Tibial nerve (tissue), 4 donors: ENCODE data around the gene PPP1R3G. TPM values are rescaled to one million over a fixed set of nuclear protein-coding genes. Genes with fewer than 3 reads are reported as not detected.
A peak's percentile ranks its signal among the peaks of the same experiment; 100 is the strongest.

ENCODE experiments used
- DNase-seq, 2 donors: peaks; one replicate each; pipeline ENCODE4 v3.0.0-alpha.2; 2019; ENCODE audit warnings: low spot score in 2 of 2
- H3K27ac ChIP-seq, 4 donors: fragments of 200-600 bp; sonication (generic) in 3 of 4; one replicate each; pipeline ENCODE4 v1.5.1; 2017 to 2019; ENCODE audit warnings: mild to moderate bottlenecking in 1 of 4
- H3K27me3 ChIP-seq, 2 donors: fragments of 200-600 bp; sonication (generic) in 1 of 2; one replicate each; pipeline versions ENCODE4 v1.5.1 to v1.6.0; 2017 to 2019
- H3K36me3 ChIP-seq, 3 donors: fragments of 200-600 bp; sonication (generic); one replicate each; pipeline ENCODE4 v1.5.1; 2018 to 2019
- H3K4me1 ChIP-seq, 4 donors: fragments of 200-600 bp; sonication (generic) in 3 of 4; one replicate each; pipeline ENCODE4 v1.5.1; 2017 to 2019
- H3K4me3 ChIP-seq, 4 donors: fragments of 200-600 bp; sonication (generic) in 3 of 4; one replicate each; pipeline ENCODE4 v1.5.1; 2017 to 2019; ENCODE audit warnings: mild to moderate bottlenecking in 1 of 4, moderate library complexity in 1 of 4
- H3K9me3 ChIP-seq, 4 donors: fragments of 200-600 bp; sonication (generic) in 3 of 4; one replicate each; pipeline ENCODE4 v1.5.1; 2017 to 2019
- CTCF ChIP-seq, 5 experiments: fragments of 200-600 bp in 3 of 5; fragments of 450-650 bp in 2 of 5; sonication (generic) in 3 of 5; IDR thresholded peaks; one replicate each; pipeline ENCODE4 v1.5.1; 2016 to 2019; ENCODE audit warnings: antibody characterized with exemption in 5 of 5, mild to moderate bottlenecking in 3 of 5, moderate library complexity in 2 of 5
- EP300 ChIP-seq, 2 donors: sonication (generic); formaldehyde crosslinking; IDR thresholded peaks; one replicate each; pipeline ENCODE4 v1.6.1; 2017; ENCODE audit warnings: antibody characterized with exemption in 2 of 2, mild to moderate bottlenecking in 1 of 2
- POLR2A ChIP-seq, 2 donors: fragments of 450-650 bp; IDR thresholded peaks; one replicate each; pipeline ENCODE4 v1.6.1; 2017; ENCODE audit warnings: antibody characterized with exemption in 2 of 2, mild to moderate bottlenecking in 2 of 2, moderate library complexity in 2 of 2
- WGBS, 2 donors: methylation state at CpG; one replicate each; pipeline ENCODE4 v1.1.5; 2018; 5-methylcytosine and 5-hydroxymethylcytosine counted together
- total RNA-seq, 4 donors: library from RNA; depleted of rRNA; stranded (reverse); fragments of >200 nt; gene quantifications; one replicate each; pipeline ENCODE4 v1.1.0, GENCODE V29; 2016

Gene PPP1R3G
- total RNA-seq, result 1 to 10 TPM; 1.3 to 5.1 (median 2.1) TPM

DNA sequence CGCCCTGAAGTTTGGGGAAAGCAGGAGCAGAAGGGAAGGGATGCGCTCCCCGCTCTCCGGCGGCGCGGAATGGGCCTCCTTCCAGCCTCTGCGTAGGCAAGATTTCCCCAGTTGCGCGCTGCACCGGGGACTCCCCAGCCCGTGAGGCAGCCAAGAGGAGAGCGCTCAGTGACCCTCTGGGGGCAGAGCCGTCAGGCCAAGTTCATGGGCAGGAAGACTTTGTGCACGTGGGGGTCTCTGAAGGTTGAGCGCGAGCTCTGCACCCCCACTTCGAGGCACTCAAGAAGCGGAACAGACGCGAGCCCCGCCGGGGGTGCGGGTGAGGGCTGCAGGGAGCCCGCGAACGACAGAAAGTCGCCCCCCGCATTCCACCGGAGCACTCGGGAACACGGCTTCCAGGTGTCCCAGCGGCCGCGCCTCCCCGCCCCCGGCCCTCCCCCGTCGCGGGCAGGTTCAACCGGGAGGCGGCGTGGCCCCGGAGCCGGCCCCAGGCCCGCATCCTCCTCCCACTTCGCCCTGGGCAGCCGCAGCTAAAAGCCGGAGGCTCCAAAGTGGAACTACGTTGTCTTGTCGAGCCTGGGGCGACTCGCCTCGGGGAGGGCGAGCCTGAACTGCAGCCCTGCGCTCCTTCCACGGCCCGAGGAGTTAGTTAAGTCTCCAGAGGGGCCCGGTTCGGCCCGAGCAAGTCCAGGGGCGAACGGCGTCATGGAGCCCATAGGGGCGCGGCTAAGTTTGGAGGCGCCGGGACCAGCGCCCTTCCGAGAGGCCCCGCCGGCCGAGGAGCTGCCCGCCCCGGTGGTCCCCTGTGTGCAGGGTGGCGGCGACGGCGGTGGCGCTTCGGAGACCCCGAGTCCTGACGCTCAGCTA lies at the start of gene PPP1R3G:
Gene PPP1R3G, plus strand, starts transcription at position 561 of the 867 bp plus-strand sequence. Its CDS starts 145 bp downstream, at position 706.
- Histone ChIP-seq H3K27me3 (no peaks in the 10 kb centered on the region), H3K9me3 (no peaks in the 10 kb centered on the region), H3K36me3 (no peaks in the 10 kb centered on the region), H3K27ac (peak within 1 kb of the TSS; percentile 34 to 88 (median 72)), H3K4me3 (peak within 1 kb of the TSS; percentile 42 to 70 (median 54)), H3K4me1 (peaks cover 0 to 19% (median 4%) of the 10 kb centered on the region in 4 donors)
- TF ChIP-seq POLR2A (IDR thresholded peaks at IDR 0.05), result no peak
- DNase-seq, result peak; percentile 21 to 26
- WGBS, 2 donors, result 1% methylated on average over 26 to 62 of the region's 83 CpGs

DNA sequence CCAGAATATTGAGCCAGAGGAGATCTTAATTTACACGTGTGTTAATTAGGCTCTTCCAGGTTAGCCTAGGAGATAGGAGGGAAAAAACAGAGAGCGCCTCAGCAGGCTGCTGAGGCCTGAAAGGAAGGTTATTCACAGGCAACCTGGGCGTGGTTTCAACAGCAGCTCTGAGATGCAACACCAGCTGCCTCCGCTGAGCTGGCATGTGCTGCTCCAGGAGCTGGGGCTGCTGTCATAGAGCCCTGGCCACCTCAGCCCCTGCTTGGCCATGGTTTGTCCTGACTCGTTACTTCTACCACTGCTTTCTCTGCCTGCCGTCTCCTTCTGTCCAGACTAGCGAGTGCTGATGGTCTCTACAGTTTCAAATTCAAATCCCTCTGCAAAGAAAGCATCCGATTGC lies 48.9 kb upstream of the PPP1R3G start:
- Histone ChIP-seq H3K4me3 (no peak overlapping the region), H3K27me3 (no peaks in the 10 kb centered on the region), H3K9me3 (no peaks in the 10 kb centered on the region), H3K4me1 (no peaks in the 10 kb centered on the region), H3K27ac (no peak overlapping the region), H3K36me3 (no peaks in the 10 kb centered on the region)
- WGBS, 2 donors, result 63 to 67% methylated on average over 7 to 8 of the region's 8 CpGs
- no peak for DNase-seq
- no peak for TF ChIP-seq POLR2A (IDR thresholded peaks at IDR 0.05)

DNA sequence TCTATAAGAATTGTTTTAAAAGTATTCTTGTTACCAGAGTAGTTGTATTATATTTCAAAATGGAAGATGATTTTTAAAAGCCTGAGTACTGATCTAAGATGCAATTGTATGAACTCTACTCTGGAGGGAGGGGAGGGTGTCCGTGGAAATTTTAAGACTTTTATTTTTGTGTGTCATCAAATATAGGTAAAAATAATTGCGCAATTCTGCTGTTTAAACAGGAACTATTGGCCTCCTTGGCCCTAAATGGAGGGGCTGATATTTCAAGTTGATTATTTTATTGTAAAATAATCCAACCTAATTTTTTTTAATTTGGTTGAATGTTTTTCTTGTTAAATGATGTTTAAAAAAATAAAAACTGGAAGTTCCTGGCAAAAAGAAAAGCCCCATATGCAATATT lies 43.2 kb upstream of the PPP1R3G start:
- H3K27ac ChIP-seq, result no peak overlapping the region
- 38 to 42% methylated on average over 2 of the region's 2 CpGs for WGBS, 2 donors
- H3K4me1 ChIP-seq, result no peaks in the 10 kb centered on the region
- no peak for DNase-seq
- TF ChIP-seq EP300 (IDR thresholded peaks at IDR 0.05) (no peak), CTCF (IDR thresholded peaks at IDR 0.05) (no peak), POLR2A (IDR thresholded peaks at IDR 0.05) (no peak)
- no peak overlapping the region for H3K4me3 ChIP-seq
- H3K9me3 ChIP-seq, result no peaks in the 10 kb centered on the region
- H3K36me3 ChIP-seq, result peaks cover 0 to 23% (median 0%) of the 10 kb centered on the region in 3 donors
- no peaks in the 10 kb centered on the region for H3K27me3 ChIP-seq

DNA sequence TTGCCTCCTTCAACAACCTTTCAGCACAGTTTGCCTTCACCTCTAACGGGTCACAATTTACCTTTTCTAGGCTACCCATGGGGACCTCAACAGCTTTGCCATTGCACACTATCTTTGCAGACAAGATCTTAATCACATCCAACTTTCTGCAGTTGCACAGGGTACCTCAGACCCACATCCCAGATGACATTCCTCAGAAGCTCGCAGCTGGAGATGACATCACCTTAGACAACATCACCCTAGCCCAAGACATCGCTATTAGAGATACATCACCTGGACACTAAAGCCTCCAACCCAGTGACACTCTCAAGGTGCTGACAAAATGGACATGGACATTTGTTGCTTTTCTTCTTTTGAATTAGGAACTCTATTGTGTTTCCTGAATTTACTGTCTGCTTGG lies 42.7 kb upstream of the PPP1R3G start:
- TF ChIP-seq CTCF (IDR thresholded peaks at IDR 0.05), result no peak
- TF ChIP-seq POLR2A (IDR thresholded peaks at IDR 0.05), result no peak
- no peak for TF ChIP-seq EP300 (IDR thresholded peaks at IDR 0.05)

DNA sequence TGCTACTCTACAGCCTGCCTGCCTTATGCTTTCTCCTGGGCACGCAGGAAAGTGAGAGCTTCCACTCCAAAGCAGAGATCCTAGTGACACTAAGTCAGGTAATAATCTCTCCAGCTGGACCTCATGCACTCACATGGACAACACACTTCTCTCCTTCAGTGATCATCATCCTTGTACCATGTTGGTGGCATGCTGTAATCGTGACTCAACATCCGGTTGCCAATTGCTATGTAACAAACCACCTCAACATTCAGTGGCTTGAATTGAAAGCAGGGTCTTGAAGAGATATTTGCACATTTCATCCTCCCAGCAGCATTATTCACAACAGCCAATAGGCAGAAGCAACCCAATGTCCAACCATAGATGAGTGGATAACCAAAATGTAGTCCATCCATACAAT lies 40.3 kb upstream of the PPP1R3G start:
- no peak for TF ChIP-seq POLR2A (IDR thresholded peaks at IDR 0.05)
- no peak for TF ChIP-seq EP300 (IDR thresholded peaks at IDR 0.05)
- TF ChIP-seq CTCF (IDR thresholded peaks at IDR 0.05), result no peak
- no peak for DNase-seq
- WGBS, 2 donors, result 94 to 96% methylated on average over 3 of the region's 3 CpGs
- H3K27me3 ChIP-seq, result no peaks in the 10 kb centered on the region
- H3K4me1 ChIP-seq, result no peaks in the 10 kb centered on the region
- no peak overlapping the region for H3K27ac ChIP-seq
- peaks cover 0 to 8% (median 0%) of the 10 kb centered on the region in 4 donors for H3K9me3 ChIP-seq
- H3K4me3 ChIP-seq, result no peak overlapping the region
- H3K36me3 ChIP-seq, result peaks cover 0 to 23% (median 0%) of the 10 kb centered on the region in 3 donors

More for the DNA sequence above, 42.7 kb upstream of the PPP1R3G start:
- Histone ChIP-seq H3K9me3 (no peaks in the 10 kb centered on the region), H3K27ac (no peak overlapping the region), H3K27me3 (no peaks in the 10 kb centered on the region), H3K36me3 (peaks cover 0 to 23% (median 0%) of the 10 kb centered on the region in 3 donors), H3K4me3 (no peak overlapping the region), H3K4me1 (no peaks in the 10 kb centered on the region)
- WGBS, 2 donors, result 83 to 90% methylated on average over 3 of the region's 3 CpGs
- no peak for DNase-seq

DNA sequence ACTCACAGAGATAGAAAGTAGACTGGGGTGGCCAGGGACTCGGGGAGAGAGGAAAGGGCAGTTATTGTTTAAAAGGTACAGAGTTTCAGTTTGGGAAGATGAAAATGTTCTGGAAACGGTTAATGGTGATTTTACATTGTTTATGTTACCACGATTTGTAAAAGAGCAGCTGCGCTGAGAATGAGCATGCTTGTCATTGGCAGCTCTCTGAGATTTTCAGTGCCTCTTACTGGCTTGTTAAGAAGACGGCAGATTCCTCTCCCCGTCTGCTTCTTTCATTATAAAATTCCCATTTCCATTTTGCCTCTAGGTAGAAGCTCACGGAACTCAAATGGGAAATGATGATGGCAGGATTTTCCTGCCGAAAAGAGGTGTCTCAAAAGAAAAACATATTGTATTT lies 39.7 kb upstream of the PPP1R3G start:
- DNase-seq, result no peak
- Histone ChIP-seq H3K27ac (no peak overlapping the region), H3K27me3 (no peaks in the 10 kb centered on the region), H3K9me3 (peaks cover 0 to 14% (median 0%) of the 10 kb centered on the region in 4 donors), H3K4me1 (no peaks in the 10 kb centered on the region), H3K4me3 (no peak overlapping the region), H3K36me3 (peaks cover 0 to 23% (median 0%) of the 10 kb centered on the region in 3 donors)
- TF ChIP-seq CTCF (IDR thresholded peaks at IDR 0.05), result no peak
- TF ChIP-seq EP300 (IDR thresholded peaks at IDR 0.05), result no peak
- no peak for TF ChIP-seq POLR2A (IDR thresholded peaks at IDR 0.05)
- WGBS, 2 donors, result 61 to 63% methylated on average over 8 of the region's 8 CpGs
